Glomerular visceral epithelial cell (primary cell): ENCODE data around the gene GSX2.
"Not testable (repeated sequence)": the region's sequence is repeated elsewhere in the genome, so short reads cannot be mapped to it uniquely, and the experiment has no call there.

Experiments
- DNase-seq: peaks from one replicate; pipeline ENCODE4 v3.0.0-alpha.2; 2016; ENCODE audit errors: extremely low spot score

Gene GSX2

DNA sequence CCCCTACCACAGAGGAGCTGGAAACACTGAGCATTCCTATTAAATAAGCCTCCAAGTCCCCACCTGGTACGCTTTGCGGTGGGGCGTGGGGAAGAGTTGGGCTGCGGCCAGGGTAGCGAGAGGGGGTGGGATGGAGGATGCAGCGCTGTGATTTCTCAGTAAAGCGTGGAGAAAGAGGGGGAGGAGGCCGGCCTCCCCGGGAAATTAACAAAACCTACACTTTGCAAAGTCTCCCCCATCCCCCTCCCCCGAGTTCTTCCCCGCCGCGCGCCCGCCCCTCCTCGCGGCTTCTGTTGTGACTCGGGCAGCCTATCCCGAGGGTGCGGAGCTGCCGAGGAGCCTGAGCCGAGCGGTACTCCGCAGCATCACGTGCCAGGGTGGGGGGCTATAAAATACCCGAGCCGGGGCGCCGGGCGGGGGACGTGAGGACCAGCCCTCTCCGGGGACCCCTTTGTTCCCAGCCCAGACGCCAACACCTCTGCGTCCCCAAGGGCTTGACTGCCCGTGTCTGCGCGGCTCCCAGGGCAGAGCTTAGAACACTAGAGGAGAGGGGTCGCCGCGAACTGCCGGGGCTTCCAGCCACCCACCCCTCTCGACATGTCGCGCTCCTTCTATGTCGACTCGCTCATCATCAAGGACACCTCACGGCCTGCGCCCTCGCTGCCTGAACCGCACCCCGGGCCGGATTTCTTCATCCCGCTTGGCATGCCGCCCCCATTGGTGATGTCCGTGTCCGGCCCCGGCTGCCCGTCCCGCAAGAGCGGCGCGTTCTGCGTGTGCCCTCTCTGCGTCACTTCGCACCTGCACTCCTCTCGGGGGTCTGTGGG lies at the start of gene GSX2:
Gene GSX2, plus strand, starts transcription at position 416 of the 827 bp plus-strand sequence. Its CDS starts 182 bp downstream, at position 598.
- DNase-seq: peak; percentile 91

DNA sequence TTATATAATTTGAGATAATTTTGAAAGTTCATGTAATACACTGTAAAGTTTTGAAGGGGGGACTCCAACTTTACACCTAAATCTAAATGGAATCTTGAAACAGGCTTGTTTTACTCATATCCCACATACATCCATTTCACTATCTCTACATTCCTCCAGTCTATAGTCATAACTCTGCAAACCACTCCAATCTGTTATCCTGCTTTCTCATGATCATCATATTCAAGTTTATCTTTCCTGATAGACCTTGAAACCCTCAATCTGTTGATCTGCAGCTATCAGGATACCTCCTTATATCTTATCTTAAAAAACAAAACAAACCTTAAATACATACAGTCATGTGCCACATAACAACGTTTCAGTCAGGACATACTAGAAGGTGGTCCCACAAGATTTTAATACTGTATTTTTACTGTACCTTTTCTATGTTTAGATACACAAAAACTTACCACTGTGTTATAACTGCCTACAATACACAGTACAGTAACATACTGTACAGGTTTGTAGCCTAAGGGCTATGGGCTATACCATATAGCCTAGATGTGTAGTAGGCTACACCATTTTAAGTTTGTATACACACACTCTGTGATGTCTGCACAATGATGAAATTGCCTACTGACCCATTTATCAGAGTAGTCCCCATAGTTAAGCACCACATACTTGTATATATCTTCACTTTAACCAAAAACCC lies 49.6 kb upstream of the GSX2 start:
- no peak for DNase-seq

DNA sequence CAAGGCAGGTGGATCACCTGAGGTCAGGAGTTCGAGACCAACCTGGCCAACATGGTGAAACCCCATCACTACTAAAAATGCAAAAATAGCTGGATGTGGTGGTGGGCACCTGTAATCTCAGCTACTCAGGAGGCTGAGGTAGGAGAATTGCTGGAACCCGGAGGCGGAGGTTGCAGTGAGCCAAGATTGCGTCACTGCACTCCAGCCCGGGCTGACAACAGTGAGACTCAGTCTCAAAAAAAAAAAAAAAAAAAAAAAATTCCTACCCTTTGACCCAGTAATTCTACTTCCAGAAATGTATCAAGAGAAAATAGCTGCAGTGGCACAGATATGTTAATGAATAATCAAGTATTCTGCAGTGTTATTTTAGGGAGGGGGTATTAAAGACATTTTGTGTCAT lies 46.6 kb upstream of the GSX2 start:
- not testable (repeated sequence) for DNase-seq

GRCh38 chr4:54054501-54054900 lies 45.5 kb upstream of the GSX2 start:
- DNase-seq: no peak

GRCh38 chr4:54055494-54055893 lies 44.5 kb upstream of the GSX2 start:
- DNase-seq: no peak

DNA sequence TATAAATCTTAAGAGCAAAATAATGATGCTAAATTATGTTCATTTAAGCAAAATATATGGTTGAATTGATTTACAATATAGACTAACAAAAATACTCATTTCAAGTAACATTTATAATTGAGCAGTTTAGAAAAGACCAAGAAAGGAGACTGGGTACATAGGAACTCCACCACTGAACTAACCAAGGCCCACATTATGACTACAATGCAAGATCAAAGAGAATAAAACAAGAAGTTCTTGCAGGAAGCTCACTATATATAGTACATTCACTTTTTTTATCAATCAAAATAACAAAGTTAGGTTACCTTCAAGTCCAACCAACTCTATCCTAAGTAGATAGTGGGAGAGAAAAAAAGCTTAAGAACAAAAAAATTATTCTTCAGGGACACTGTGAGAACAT lies 43.6 kb upstream of the GSX2 start:
- DNase-seq: no peak

DNA sequence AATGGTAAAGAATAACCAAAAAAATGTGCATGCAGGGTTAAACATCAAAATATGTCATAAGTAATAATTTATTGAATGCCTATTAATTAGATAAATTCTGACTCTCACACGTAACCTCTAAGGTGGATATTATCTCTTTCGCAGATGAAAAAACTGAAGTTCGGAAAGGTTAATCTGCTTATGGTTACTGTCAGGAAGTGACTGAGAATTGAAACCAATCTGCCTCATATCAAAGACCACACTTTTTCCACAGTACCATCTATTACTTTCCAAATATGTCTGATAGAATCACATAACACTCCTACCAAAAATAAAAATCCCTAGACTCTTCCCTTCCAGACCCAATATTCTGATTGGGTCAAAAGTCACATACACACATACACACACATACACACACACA lies 41.8 kb upstream of the GSX2 start:
- DNase-seq: no peak

GRCh38 chr4:54060116-54060515 lies 39.8 kb upstream of the GSX2 start:
- DNase-seq: no peak

GRCh38 chr4:54061067-54061466 lies 38.9 kb upstream of the GSX2 start:
- DNase-seq: no peak

- DNase-seq: no peak
Measured at GRCh38 chr4:54061873-54062272, 38.1 kb upstream of the GSX2 start.

- DNase-seq: no peak
Measured at GRCh38 chr4:54062392-54062791, 37.6 kb upstream of the GSX2 start.

DNA sequence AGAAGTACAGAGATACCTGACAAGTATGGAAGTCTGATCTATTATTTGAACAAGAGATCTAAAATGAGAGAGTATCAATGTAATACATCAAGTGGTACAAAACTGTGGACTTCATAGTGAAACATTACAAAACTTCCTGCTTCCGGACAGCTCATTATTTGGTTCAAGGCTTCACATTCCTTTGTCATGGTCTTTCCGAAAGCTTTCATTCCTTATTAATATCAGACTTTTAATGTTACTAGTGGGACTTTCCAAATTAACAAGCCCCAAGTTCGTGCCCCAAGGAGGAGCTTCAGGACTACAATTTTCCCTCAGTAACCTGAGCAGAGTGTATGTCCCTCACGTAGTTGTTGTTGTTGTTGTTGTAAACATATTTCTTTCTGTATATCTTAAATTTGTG lies 36.7 kb upstream of the GSX2 start:
- no peak for DNase-seq

DNA sequence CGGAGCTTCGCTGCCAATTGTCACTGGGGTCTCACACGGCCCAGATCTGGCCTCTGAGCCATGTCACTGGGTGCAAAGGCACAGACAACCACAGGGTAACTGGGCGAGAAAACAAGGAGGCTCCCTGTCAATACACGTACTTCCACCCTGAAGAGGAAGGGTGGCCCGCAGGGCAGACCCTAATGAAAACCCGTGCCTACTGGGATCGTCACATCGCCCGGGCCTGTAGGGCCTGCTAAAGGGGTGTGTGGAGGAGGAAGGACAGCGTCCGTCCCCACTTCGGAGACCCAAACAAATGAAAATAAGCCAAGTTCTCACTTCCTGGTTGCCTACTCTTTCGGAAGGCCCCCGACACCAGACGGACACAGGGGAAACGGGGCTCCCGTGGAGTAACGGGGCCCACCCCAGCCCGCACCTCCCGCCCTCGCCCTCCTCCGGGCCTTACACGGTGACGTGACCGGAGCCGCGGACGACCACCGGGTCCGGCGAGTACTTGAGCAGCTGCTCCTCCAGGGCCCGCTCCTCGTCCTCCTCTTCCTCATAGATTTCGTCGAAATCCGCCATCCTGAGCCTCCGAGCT lies 36.1 kb upstream of the GSX2 start:
- peak; percentile 33 for DNase-seq

GRCh38 chr4:54064317-54065111 lies 35.4 kb upstream of the GSX2 start, which contains the start of gene CHIC2:
Gene CHIC2, minus strand, starts transcription at chr4:54064605. Its CDS starts 305 bp downstream, at chr4:54064300.
- peak; percentile 95 for DNase-seq

GRCh38 chr4:54065282-54066087 lies 34.5 kb upstream of the GSX2 start:
- DNase-seq: no peak

DNA sequence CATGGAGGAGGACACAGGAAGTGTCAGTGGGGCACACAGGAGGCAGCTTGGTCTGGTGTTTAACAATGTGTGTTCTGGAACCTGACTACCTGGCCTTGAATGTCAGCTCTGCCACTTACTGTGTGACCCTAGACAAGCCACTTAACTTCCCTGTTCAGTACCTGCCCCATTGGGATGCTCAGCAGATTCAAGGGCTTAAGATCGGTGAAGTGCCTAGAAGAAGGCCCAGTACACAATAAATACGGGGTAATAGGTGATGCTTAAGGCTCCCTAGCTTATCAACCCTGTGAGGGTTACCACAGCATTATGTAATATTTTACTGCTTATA lies 33.9 kb upstream of the GSX2 start:
- DNase-seq: no peak

DNA sequence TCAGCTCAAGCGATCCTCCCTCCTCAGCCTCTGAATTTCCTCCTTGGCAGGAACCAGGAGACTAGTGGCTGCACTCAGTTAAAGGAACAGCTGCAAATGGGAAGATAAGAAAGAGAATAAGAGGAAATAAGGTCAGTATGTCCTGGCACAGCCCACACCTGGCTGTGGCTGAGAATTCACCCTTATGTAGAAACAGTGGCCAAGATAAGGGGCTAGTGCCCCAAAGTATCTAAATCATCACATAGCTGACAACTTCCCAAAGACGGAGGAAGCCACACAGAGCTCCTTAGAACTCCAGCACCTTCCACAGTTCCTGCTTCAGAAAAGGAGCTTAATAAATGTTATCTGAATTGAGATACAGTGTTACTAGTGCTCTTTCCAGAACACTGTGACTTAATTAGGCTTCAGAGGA lies 33.2 kb upstream of the GSX2 start:
- DNase-seq: no peak

GRCh38 chr4:54067166-54067565 lies 32.8 kb upstream of the GSX2 start:
- peak; percentile 61 for DNase-seq

DNA sequence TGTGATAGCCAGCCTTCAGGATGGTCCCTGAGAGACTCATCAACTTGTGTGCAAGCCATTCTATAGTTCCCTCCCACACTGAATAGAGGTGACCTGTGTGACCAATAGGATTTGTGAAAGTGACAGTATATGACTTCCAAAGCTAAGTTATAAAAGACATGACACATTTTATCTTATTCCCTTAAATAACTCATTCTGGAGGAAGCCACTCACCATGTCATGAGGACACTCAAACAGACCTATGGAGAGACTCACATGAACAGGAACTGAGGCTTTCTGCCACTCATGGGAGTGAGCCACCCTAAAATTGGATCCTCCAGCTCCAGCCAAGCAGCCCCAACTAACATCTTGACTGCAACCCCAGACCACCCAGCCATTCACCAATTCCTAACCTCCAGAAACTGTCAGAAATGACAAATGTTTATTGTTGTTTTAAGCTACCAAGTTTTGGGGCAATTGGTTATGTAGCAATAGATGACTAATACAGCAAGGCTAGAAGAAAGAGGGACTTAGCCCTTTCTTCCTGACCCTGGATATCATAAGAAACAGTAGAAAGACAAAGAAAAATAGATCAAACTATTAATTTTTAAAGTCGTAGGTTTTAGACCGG lies 26.6 kb upstream of the GSX2 start:
- DNase-seq: no peak

DNA sequence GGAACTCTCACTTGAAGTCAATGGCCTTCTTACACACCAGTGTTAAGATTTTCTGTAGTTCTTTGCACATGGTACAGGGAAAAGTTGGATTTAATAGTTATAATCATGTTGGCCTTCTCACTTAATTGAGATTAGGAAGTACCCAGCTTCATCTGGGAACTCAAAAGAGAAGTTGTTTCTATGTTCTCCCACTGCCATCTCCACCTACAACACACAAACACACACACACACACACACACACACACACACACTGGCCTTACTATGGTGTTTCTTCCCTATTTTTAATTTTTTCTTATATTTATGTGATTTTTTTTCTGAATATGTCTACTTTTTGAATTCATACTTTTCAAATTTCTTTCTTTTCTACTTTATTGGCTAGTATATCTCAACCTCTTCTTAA lies 25.6 kb upstream of the GSX2 start:
- no peak for DNase-seq

GRCh38 chr4:54076673-54077072 lies 23.3 kb upstream of the GSX2 start:
- no peak for DNase-seq
